GM12865 (cell line): ENCODE results near the gene RASSF5.
A peak's percentile ranks its signal among the peaks of the same experiment; 100 is the strongest.

Source experiments
- DNase-seq: peaks from one replicate; pipeline ENCODE4 v3.0.0; 2010; ENCODE audit warnings: low read depth
- H3K4me3 ChIP-seq: 2 replicates; pipeline ENCODE4 v1.5.1; 2011; ENCODE audit warnings: mild to moderate bottlenecking, low read depth, low read length, control low read depth
- CTCF ChIP-seq: IDR thresholded peaks from 2 replicates; pipeline ENCODE4 v1.5.1; 2011; ENCODE audit warnings: low read length, control low read depth, low read depth, inconsistent platforms; ENCODE audit not compliant: insufficient read depth; ENCODE audit errors: missing control alignments

RASSF5 gene

GRCh38 chr1:206464456-206464964 lies 42.8 kb upstream of the RASSF5 start:
- H3K4me3 ChIP-seq = no peak overlapping the region
- no peak for TF ChIP-seq CTCF
- peak; percentile 24 for DNase-seq

GRCh38 chr1:206465951-206466350 lies 41.4 kb upstream of the RASSF5 start:
- no peak overlapping the region for H3K4me3 ChIP-seq
- TF ChIP-seq CTCF = no peak
- DNase-seq = peak; percentile 62

- no peak for TF ChIP-seq CTCF
- no peak overlapping the region for H3K4me3 ChIP-seq
Measured at GRCh38 chr1:206466840-206467649, 40.3 kb upstream of the RASSF5 start.

GRCh38 chr1:206467915-206468314 lies 39.4 kb upstream of the RASSF5 start:
- peak; percentile 71 for DNase-seq
- H3K4me3 ChIP-seq = no peak overlapping the region
- no peak for TF ChIP-seq CTCF

More at GRCh38 chr1:206466840-206467649, 40.3 kb upstream of the RASSF5 start:
- no peak for DNase-seq

GRCh38 chr1:206468571-206468970 lies 38.8 kb upstream of the RASSF5 start:
- H3K4me3 ChIP-seq = no peak overlapping the region
- peak; percentile 22 for DNase-seq
- TF ChIP-seq CTCF = no peak

GRCh38 chr1:206469411-206469932 lies 37.9 kb upstream of the RASSF5 start:
- DNase-seq = peak; percentile 57
- no peak for TF ChIP-seq CTCF
- peak overlapping the region; percentile 74 for H3K4me3 ChIP-seq
